Loucy (cell line): ENCODE data around the gene MAML3.

Experiments used
- CTCF ChIP-seq: fragments of 200-600 bp; sonication (generic); conservative IDR thresholded peaks from 2 replicates; pipeline ENCODE4 v1.5.1; 2014; ENCODE audit warnings: mild to moderate bottlenecking, antibody characterized with exemption, low read length
- EZH2phosphoT487 ChIP-seq: fragments of 200-600 bp; IDR thresholded peaks from 2 replicates; pipeline ENCODE4 v1.6.1; 2018; ENCODE audit warnings: antibody characterized with exemption, mild to moderate bottlenecking, moderate library complexity, borderline replicate concordance

DNA sequence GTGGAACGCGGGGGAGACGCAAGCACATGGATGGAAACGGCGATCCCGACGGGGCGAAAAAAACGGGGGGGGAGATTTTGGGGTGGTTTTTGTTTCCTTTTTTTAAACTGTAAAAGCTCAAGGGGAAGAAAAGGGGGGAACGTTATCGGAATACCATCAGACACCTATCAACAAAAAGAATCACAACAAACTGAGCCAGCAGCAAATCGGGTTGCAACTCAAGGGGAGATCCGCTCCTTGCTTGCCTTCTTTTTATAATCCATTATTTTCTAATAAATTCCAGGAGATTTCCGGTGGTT, 616 bp downstream of the MAML3 start:
- no peak for TF ChIP-seq CTCF
- TF ChIP-seq EZH2phosphoT487: no peak
